ENCODE measurements around the gene C16orf78.
A peak's percentile ranks its signal among the peaks of the same experiment; 100 is the strongest.

Gene C16orf78

GRCh38 chr16:49347476-49347875 lies 26.1 kb upstream of the C16orf78 start:
- no peak for TF ChIP-seq Cebpa-rat (IDR thresholded peaks at IDR 0.05)
- Histone ChIP-seq H3K27ac (no peak overlapping the region), H3K9ac (no peak overlapping the region), H3K4me1 (peaks cover 0 to 5% (median under 1%) of the 10 kb centered on the region in 10 experiments; a peak in 9 of 20 replicates), H3K4me3 (no peak overlapping the region), H3K27me3 (no peaks in the 10 kb centered on the region), H3K9me3 (replicated peaks in 1 of 11) (no peaks in the 10 kb centered on the region), H3K4me2 (no peak overlapping the region), H4K20me1 (peaks cover 0 to 20% (median 0%) of the 10 kb centered on the region in 11 experiments; a peak in 7 of 22 replicates), H3K36me3 (no peaks in the 10 kb centered on the region)

- no peaks in the 10 kb centered on the region for H3K36me3 ChIP-seq
- no peak overlapping the region for H3K4me2 ChIP-seq
- no peak overlapping the region for H3K9ac ChIP-seq
- TF ChIP-seq Cebpa-rat (IDR thresholded peaks at IDR 0.05) = no peak
- H3K4me1 ChIP-seq = peaks cover 0 to 14% (median 11%) of the 10 kb centered on the region in 10 experiments; a peak in 13 of 20 replicates
- no peaks in the 10 kb centered on the region for H3K27me3 ChIP-seq
- no peak overlapping the region for H3K4me3 ChIP-seq
- H3K9me3 ChIP-seq (replicated peaks in 1 of 11) = no peaks in the 10 kb centered on the region
- no peak overlapping the region for H3K27ac ChIP-seq
- peaks cover 0 to 20% (median 0%) of the 10 kb centered on the region in 11 experiments; a peak in 6 of 22 replicates for H4K20me1 ChIP-seq
Measured at GRCh38 chr16:49348408-49349176, 25.0 kb upstream of the C16orf78 start.

GRCh38 chr16:49349446-49350168 lies 24.0 kb upstream of the C16orf78 start:
- Histone ChIP-seq H3K27me3 (no peaks in the 10 kb centered on the region), H3K4me2 (no peak overlapping the region), H3K9ac (no peak overlapping the region), H3K4me3 (no peak overlapping the region), H3K4me1 (peaks cover 0 to 17% (median 11%) of the 10 kb centered on the region in 10 experiments; a peak in 13 of 20 replicates), H3K9me3 (replicated peaks in 1 of 11) (no peaks in the 10 kb centered on the region), H3K36me3 (no peaks in the 10 kb centered on the region), H3K27ac (no peak overlapping the region), H4K20me1 (peaks cover 0 to 20% (median 0%) of the 10 kb centered on the region in 11 experiments; a peak in 5 of 22 replicates)
- no peak for TF ChIP-seq Cebpa-rat (IDR thresholded peaks at IDR 0.05)

DNA sequence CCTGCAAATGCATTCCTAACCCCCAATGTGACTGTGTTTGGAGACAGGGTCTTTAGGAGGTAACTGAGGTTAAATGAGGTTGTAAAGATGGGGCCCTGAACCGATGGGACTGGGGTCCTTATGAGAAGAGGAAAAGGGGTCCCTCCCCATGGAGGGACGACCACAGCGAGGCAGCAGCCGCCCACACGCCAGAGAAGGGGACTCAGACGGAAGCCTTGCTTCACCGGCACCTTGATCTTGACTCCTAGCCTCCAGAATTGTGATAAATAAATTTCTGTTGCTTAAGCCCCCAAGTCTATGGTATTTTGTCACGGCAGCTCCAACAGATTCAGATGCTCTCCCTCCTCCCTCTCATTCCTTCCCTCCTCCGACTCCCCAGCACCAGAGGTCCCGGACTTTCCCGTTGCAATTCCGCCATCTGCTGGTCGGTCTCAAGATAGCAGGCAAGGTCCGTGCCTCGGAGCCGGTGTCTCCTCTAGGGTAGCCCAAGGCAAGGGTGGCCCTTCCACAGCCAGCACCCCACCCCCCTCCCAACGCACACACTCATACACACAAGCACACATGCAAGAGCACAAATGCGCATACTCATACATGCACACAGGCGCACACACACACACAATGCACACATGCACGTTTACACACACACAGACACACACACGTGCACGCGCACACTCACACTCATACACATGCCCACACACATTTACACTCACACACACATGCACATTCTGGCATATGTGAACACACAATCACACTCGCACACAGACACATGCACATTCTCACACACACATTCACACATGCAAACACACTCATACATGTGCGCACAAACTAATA lies 23.1 kb upstream of the C16orf78 start:
- Histone ChIP-seq H3K36me3 (no peaks in the 10 kb centered on the region), H3K9ac (no peak overlapping the region), H3K4me2 (no peak overlapping the region), H3K4me1 (peaks cover 0 to 17% (median 11%) of the 10 kb centered on the region in 10 experiments; a peak in 13 of 20 replicates), H3K4me3 (no peak overlapping the region), H4K20me1 (peaks cover 0 to 20% (median 0%) of the 10 kb centered on the region in 11 experiments; a peak in 4 of 22 replicates), H3K27ac (no peak overlapping the region), H3K9me3 (replicated peaks in 1 of 11) (no peaks in the 10 kb centered on the region), H3K27me3 (no peaks in the 10 kb centered on the region)
- no peak for TF ChIP-seq Cebpa-rat (IDR thresholded peaks at IDR 0.05)

- Histone ChIP-seq H3K36me3 (no peaks in the 10 kb centered on the region), H3K27me3 (no peaks in the 10 kb centered on the region), H3K4me1 (peaks cover 0 to 17% (median 11%) of the 10 kb centered on the region in 10 experiments; a peak in 13 of 20 replicates), H3K9ac (no peak overlapping the region), H3K9me3 (replicated peaks in 1 of 11) (no peaks in the 10 kb centered on the region), H3K27ac (no peak overlapping the region), H3K4me2 (no peak overlapping the region), H3K4me3 (no peak overlapping the region), H4K20me1 (peaks cover 0 to 20% (median 0%) of the 10 kb centered on the region in 11 experiments; a peak in 4 of 22 replicates)
- no peak for TF ChIP-seq Cebpa-rat (IDR thresholded peaks at IDR 0.05)
Measured at GRCh38 chr16:49351096-49351487, 22.5 kb upstream of the C16orf78 start.

GRCh38 chr16:49352892-49353291 lies 20.7 kb upstream of the C16orf78 start:
- H3K27ac ChIP-seq = no peak overlapping the region
- H3K9ac ChIP-seq = no peak overlapping the region
- peak overlapping the region in 10 of 11 experiments; percentile 9 to 53 (median 26); a peak in 15 of 22 replicates for H3K4me2 ChIP-seq
- no peak for TF ChIP-seq Cebpa-rat (IDR thresholded peaks at IDR 0.05)
- H4K20me1 ChIP-seq = peaks cover 0 to 15% (median 0%) of the 10 kb centered on the region in 11 experiments; a peak in 2 of 22 replicates
- H3K4me1 ChIP-seq = peaks cover 0 to 17% (median 11%) of the 10 kb centered on the region in 10 experiments; a peak in 13 of 20 replicates
- H3K9me3 ChIP-seq (replicated peaks in 1 of 11) = no peaks in the 10 kb centered on the region
- no peaks in the 10 kb centered on the region for H3K36me3 ChIP-seq
- no peak overlapping the region for H3K4me3 ChIP-seq
- no peaks in the 10 kb centered on the region for H3K27me3 ChIP-seq

- Histone ChIP-seq H3K4me1 (peaks cover 0 to 17% (median 11%) of the 10 kb centered on the region in 10 experiments; a peak in 13 of 20 replicates), H3K4me2 (peak overlapping the region in 4 of 11 experiments; percentile 27 to 53 (median 48); a peak in 4 of 22 replicates), H3K27me3 (no peaks in the 10 kb centered on the region), H3K4me3 (no peak overlapping the region), H3K9ac (no peak overlapping the region), H3K27ac (no peak overlapping the region), H4K20me1 (peaks cover 0 to 14% (median 0%) of the 10 kb centered on the region in 11 experiments; a peak in 2 of 22 replicates), H3K36me3 (no peaks in the 10 kb centered on the region), H3K9me3 (replicated peaks in 1 of 11) (no peaks in the 10 kb centered on the region)
- no peak for TF ChIP-seq Cebpa-rat (IDR thresholded peaks at IDR 0.05)
Measured at GRCh38 chr16:49353680-49354079, 19.9 kb upstream of the C16orf78 start.

GRCh38 chr16:49354101-49354500 lies 19.5 kb upstream of the C16orf78 start:
- Histone ChIP-seq H3K27ac (no peak overlapping the region), H3K4me1 (peaks cover 0 to 17% (median 11%) of the 10 kb centered on the region in 10 experiments; a peak in 13 of 20 replicates), H3K4me2 (no peak overlapping the region), H3K9me3 (replicated peaks in 1 of 11) (no peaks in the 10 kb centered on the region), H3K36me3 (no peaks in the 10 kb centered on the region), H4K20me1 (peaks cover 0 to 11% (median 0%) of the 10 kb centered on the region in 11 experiments; a peak in 1 of 22 replicates), H3K4me3 (no peak overlapping the region), H3K9ac (no peak overlapping the region), H3K27me3 (no peaks in the 10 kb centered on the region)
- no peak for TF ChIP-seq Cebpa-rat (IDR thresholded peaks at IDR 0.05)
